Activated naive CD4-positive, alpha-beta T cell treated with anti-CD3 and anti-CD28 coated beads, Interleukin-2, amount 50 U/mL, for 24 hours (primary cell): ENCODE measurements around the gene FRMD5.

Experiments used
- H3K27ac Mint-ChIP-seq: one replicate; pipeline ENCODE4 v1.8.0; 2021; ENCODE audit warnings: mild to moderate bottlenecking, mixed read lengths
- H3K27me3 Mint-ChIP-seq: one replicate; pipeline ENCODE4 v1.8.0; 2021; ENCODE audit warnings: mixed read lengths
- H3K36me3 Mint-ChIP-seq: one replicate; pipeline ENCODE4 v1.8.0; 2021; ENCODE audit warnings: mixed read lengths
- H3K4me1 Mint-ChIP-seq: one replicate; pipeline ENCODE4 v1.8.0; 2021; ENCODE audit warnings: mixed read lengths
- H3K4me3 Mint-ChIP-seq: one replicate; pipeline ENCODE4 v1.8.0; 2021; ENCODE audit warnings: mild to moderate bottlenecking, mixed read lengths
- H3K9me3 Mint-ChIP-seq: one replicate; pipeline ENCODE4 v1.8.0; 2021; ENCODE audit warnings: mixed read lengths

Gene FRMD5

GRCh38 chr15:43905755-43906154 lies 289.3 kb downstream of the FRMD5 start:
- no peaks in the 10 kb centered on the region for H3K9me3 Mint-ChIP-seq
- peaks cover 5% of the 10 kb centered on the region for H3K4me1 Mint-ChIP-seq
- no peak overlapping the region for H3K4me3 Mint-ChIP-seq
- no peaks in the 10 kb centered on the region for H3K27me3 Mint-ChIP-seq
- no peaks in the 10 kb centered on the region for H3K36me3 Mint-ChIP-seq
- H3K27ac Mint-ChIP-seq: no peak overlapping the region

GRCh38 chr15:43903864-43904290 lies 291.2 kb downstream of the FRMD5 start:
- H3K27me3 Mint-ChIP-seq: no peaks in the 10 kb centered on the region
- no peak overlapping the region for H3K27ac Mint-ChIP-seq
- no peak overlapping the region for H3K4me3 Mint-ChIP-seq

GRCh38 chr15:43901495-43901894 lies 293.6 kb downstream of the FRMD5 start:
- Mint-ChIP-seq H3K36me3 (no peaks in the 10 kb centered on the region), H3K27ac (no peak overlapping the region), H3K4me3 (no peak overlapping the region), H3K27me3 (no peaks in the 10 kb centered on the region), H3K4me1 (peaks cover 5% of the 10 kb centered on the region), H3K9me3 (no peaks in the 10 kb centered on the region)

More at GRCh38 chr15:43903864-43904290, 291.2 kb downstream of the FRMD5 start:
- Mint-ChIP-seq H3K4me1 (peaks cover 5% of the 10 kb centered on the region), H3K36me3 (no peaks in the 10 kb centered on the region), H3K9me3 (no peaks in the 10 kb centered on the region)

- Mint-ChIP-seq H3K4me3 (no peak overlapping the region), H3K9me3 (no peaks in the 10 kb centered on the region), H3K27ac (no peak overlapping the region), H3K27me3 (no peaks in the 10 kb centered on the region), H3K36me3 (no peaks in the 10 kb centered on the region), H3K4me1 (peaks cover 5% of the 10 kb centered on the region)
These were observed 294.1 kb downstream of the FRMD5 start for GRCh38 chr15:43900996-43901395.

GRCh38 chr15:43899928-43900327 lies 295.1 kb downstream of the FRMD5 start:
- Mint-ChIP-seq H3K36me3 (no peaks in the 10 kb centered on the region), H3K4me1 (peaks cover 5% of the 10 kb centered on the region), H3K9me3 (no peaks in the 10 kb centered on the region), H3K27me3 (no peaks in the 10 kb centered on the region), H3K4me3 (no peak overlapping the region), H3K27ac (no peak overlapping the region)

- H3K27me3 Mint-ChIP-seq: no peaks in the 10 kb centered on the region
- peaks cover 3% of the 10 kb centered on the region for H3K4me1 Mint-ChIP-seq
- H3K9me3 Mint-ChIP-seq: no peaks in the 10 kb centered on the region
- H3K36me3 Mint-ChIP-seq: no peaks in the 10 kb centered on the region
- no peak overlapping the region for H3K27ac Mint-ChIP-seq
- no peak overlapping the region for H3K4me3 Mint-ChIP-seq
These were observed 296.2 kb downstream of the FRMD5 start for GRCh38 chr15:43898891-43899290.

- Mint-ChIP-seq H3K4me1 (no peaks in the 10 kb centered on the region), H3K27ac (no peak overlapping the region), H3K4me3 (no peak overlapping the region), H3K27me3 (no peaks in the 10 kb centered on the region), H3K36me3 (no peaks in the 10 kb centered on the region), H3K9me3 (no peaks in the 10 kb centered on the region)
These were observed 298.5 kb downstream of the FRMD5 start for GRCh38 chr15:43896543-43896942.

- Mint-ChIP-seq H3K36me3 (no peaks in the 10 kb centered on the region), H3K27ac (no peak overlapping the region), H3K9me3 (no peaks in the 10 kb centered on the region), H3K27me3 (no peaks in the 10 kb centered on the region), H3K4me3 (no peak overlapping the region), H3K4me1 (no peaks in the 10 kb centered on the region)
These were observed 299.5 kb downstream of the FRMD5 start for GRCh38 chr15:43895586-43895985.

GRCh38 chr15:43893956-43894355 lies 301.1 kb downstream of the FRMD5 start:
- no peaks in the 10 kb centered on the region for H3K27me3 Mint-ChIP-seq
- H3K4me3 Mint-ChIP-seq: no peak overlapping the region
- H3K36me3 Mint-ChIP-seq: no peaks in the 10 kb centered on the region
- H3K4me1 Mint-ChIP-seq: no peaks in the 10 kb centered on the region
- H3K27ac Mint-ChIP-seq: no peak overlapping the region
- H3K9me3 Mint-ChIP-seq: no peaks in the 10 kb centered on the region

- no peaks in the 10 kb centered on the region for H3K27me3 Mint-ChIP-seq
- no peak overlapping the region for H3K27ac Mint-ChIP-seq
- no peaks in the 10 kb centered on the region for H3K4me1 Mint-ChIP-seq
- peaks cover 3% of the 10 kb centered on the region for H3K36me3 Mint-ChIP-seq
- H3K9me3 Mint-ChIP-seq: no peaks in the 10 kb centered on the region
- no peak overlapping the region for H3K4me3 Mint-ChIP-seq
These were observed 306.0 kb downstream of the FRMD5 start for GRCh38 chr15:43889042-43889441.

GRCh38 chr15:43887901-43888300 lies 307.2 kb downstream of the FRMD5 start:
- Mint-ChIP-seq H3K9me3 (no peaks in the 10 kb centered on the region), H3K27me3 (no peaks in the 10 kb centered on the region), H3K4me3 (no peak overlapping the region), H3K4me1 (no peaks in the 10 kb centered on the region), H3K27ac (no peak overlapping the region), H3K36me3 (peaks cover 3% of the 10 kb centered on the region)

- Mint-ChIP-seq H3K27ac (no peak overlapping the region), H3K27me3 (no peaks in the 10 kb centered on the region), H3K4me3 (no peak overlapping the region), H3K9me3 (no peaks in the 10 kb centered on the region), H3K36me3 (peaks cover 3% of the 10 kb centered on the region), H3K4me1 (no peaks in the 10 kb centered on the region)
These were observed 308.5 kb downstream of the FRMD5 start for GRCh38 chr15:43886558-43886957.

GRCh38 chr15:43883571-43883970 lies 311.5 kb downstream of the FRMD5 start:
- Mint-ChIP-seq H3K27ac (no peak overlapping the region), H3K4me3 (no peak overlapping the region), H3K9me3 (no peaks in the 10 kb centered on the region), H3K27me3 (no peaks in the 10 kb centered on the region), H3K36me3 (peaks cover 3% of the 10 kb centered on the region), H3K4me1 (no peaks in the 10 kb centered on the region)

GRCh38 chr15:43881944-43882343 lies 313.1 kb downstream of the FRMD5 start:
- Mint-ChIP-seq H3K4me3 (no peak overlapping the region), H3K27me3 (no peaks in the 10 kb centered on the region), H3K4me1 (no peaks in the 10 kb centered on the region), H3K27ac (no peak overlapping the region), H3K9me3 (no peaks in the 10 kb centered on the region), H3K36me3 (peaks cover 3% of the 10 kb centered on the region)

- Mint-ChIP-seq H3K9me3 (no peaks in the 10 kb centered on the region), H3K27me3 (no peaks in the 10 kb centered on the region), H3K36me3 (peaks cover 3% of the 10 kb centered on the region), H3K4me3 (no peak overlapping the region), H3K27ac (no peak overlapping the region), H3K4me1 (no peaks in the 10 kb centered on the region)
These were observed 313.8 kb downstream of the FRMD5 start for GRCh38 chr15:43881245-43881644.

GRCh38 chr15:43880406-43881194 lies 314.5 kb downstream of the FRMD5 start:
- peaks cover 3% of the 10 kb centered on the region for H3K36me3 Mint-ChIP-seq
- H3K4me1 Mint-ChIP-seq: no peaks in the 10 kb centered on the region
- no peak overlapping the region for H3K4me3 Mint-ChIP-seq
- no peak overlapping the region for H3K27ac Mint-ChIP-seq
- no peaks in the 10 kb centered on the region for H3K27me3 Mint-ChIP-seq
- H3K9me3 Mint-ChIP-seq: no peaks in the 10 kb centered on the region
